AML-193 (cell line): ENCODE data around the gene GMPPA.

Experiments used
- DNase-seq, 2 experiments: peaks; one replicate each; lab custom pipeline; 2025; lab: John Stamatoyannopoulos, UW

The GMPPA gene

GRCh38 chr2:219521066-219521880, 22.6 kb downstream of the GMPPA start:
- DNase-seq = peak; percentile 21 to 26

GRCh38 chr2:219522111-219523030, 23.7 kb downstream of the GMPPA start:
- no peak for DNase-seq

DNA sequence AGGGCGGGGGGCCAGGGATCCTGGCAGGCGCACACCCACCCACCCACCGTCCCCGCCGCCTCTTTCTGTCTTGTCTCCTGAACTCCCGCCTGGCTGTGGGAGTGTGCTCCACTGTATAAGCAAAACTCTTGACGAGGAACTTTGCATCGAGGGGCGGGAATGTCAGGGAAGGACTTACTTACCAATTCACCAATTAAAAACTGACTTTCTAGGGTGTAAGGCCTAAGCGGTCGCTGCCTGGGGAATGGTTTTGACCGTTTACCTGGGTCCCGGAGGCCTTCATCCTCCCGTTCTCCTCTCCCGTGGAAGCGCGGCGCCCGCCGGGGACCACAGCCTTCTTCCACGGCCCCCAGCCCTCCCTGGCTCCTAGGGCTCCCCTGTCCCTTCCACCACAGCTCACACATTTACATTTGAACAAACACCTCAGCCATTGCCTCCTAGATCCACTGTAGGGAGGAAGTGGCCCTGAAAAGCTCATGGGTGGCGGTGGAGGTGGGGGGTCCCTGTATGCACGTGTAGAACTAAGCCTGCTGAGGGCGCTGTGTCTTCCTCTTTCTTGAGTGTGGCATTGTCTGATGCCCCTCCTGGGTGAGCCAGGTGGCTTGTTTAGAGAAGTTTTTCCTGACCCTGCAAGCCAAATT, 24.5 kb downstream of the GMPPA start:
- no peak for DNase-seq

GRCh38 chr2:219524817-219525216, 26.1 kb downstream of the GMPPA start:
- DNase-seq = no peak

DNA sequence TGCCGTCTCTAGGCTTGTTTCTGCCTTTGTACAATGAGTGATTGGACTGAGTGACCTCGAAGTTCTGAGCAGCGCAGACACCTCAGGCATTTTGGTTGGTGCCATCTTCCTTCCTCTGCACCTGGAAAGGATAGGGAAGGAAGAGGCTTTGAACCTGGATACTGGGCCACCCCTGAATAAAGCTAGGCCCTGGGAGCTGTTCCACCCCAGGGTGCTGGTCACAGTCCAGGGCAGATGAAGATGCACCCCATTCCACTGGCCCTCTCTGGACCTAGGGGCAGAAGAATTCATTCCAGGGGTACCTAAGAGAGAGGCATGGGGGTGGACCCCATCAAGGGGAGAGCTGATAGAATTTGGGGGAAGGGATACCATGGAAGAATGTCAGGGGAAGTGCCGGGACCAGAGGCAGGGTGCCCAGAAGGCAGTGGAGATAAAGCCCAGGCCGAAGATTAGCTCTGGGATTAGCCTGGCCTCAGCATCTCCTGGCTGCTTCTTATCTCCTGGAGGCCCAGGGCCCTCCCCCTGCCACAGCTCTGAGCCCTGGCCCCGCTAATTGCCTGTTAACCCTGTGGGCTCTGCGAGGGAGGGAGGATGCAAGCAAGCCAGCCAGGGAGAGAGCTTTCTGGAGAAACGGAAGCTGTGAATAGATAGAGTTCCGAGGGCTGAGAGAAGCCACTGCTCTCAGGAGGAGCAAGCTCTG, 27.0 kb downstream of the GMPPA start:
- DNase-seq = no peak

DNA sequence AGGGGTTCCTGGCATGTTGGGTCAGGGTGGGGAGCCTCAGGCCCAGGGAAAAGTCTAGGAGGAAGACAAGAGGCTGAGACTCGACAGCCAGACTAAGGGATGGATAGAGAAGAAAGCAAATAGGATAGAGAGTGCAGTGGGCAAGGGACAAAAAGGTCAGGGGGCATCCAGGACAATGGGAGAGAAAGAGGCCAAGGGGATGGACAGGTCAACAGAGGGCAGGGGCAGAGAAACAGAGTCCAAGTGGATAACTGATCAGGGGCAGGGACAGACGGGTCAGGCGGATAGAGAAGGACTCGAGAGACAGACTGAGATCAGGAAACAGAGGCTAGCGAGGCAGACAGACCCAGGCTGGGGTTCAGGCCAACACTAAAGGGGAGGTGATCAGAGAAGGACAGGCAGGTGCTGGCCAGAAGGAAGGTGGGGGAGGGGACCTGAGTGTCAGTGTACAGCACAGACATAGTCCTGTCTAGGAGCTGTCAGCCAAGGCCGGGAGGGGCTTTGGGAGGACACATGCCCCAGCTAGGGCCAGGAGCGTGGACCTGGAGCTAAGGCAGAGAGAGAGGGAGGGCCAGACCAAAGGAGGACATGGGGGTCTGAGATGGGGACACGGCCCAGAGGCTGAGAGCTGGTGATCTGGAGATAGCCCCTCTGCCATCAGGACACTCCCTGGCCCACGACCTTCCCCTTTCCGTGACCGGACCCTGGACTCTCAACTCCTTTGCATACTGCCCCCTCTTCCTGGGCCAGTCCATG, 27.8 kb downstream of the GMPPA start:
- no peak for DNase-seq

- DNase-seq = no peak
These were observed 28.3 kb downstream of the GMPPA start for GRCh38 chr2:219527076-219527394.

DNA sequence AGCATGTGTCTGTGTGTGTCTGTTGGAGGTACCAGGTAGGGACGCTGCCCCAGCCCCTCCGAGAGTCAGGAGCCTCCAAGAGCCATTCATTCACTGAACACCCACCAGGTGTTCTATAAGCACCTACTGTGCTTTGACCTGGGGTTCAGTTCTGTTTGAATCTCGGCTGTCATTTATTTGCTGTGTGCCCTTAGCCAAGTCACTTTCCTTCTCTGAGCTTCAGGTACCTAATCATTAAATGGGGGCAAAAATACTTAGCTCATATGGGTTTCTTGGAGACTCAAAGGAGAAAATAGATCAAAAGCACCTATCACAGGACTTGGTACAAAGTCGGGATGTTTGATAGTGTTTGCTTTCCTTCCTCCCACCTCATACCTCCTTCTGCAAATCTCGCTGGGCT, 28.8 kb downstream of the GMPPA start:
- no peak for DNase-seq

- DNase-seq = peak; percentile 73 to 78
These were observed 31.6 kb downstream of the GMPPA start for GRCh38 chr2:219530048-219530963.

- no peak for DNase-seq
These were observed 33.1 kb downstream of the GMPPA start for GRCh38 chr2:219531639-219532377.

DNA sequence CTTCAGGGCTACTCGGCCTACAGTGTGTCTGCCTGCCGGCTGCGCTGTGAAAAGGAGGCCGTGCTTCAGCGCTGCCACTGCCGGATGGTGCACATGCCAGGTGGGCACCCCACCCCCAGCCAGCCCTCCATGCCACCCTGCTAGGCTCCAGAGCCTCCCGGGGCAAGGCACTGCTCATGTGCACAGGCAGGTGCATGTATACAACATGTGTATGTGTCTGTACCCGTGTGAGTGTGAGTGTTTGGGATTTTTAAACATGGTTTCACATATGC, 33.6 kb downstream of the GMPPA start:
- no peak for DNase-seq

GRCh38 chr2:219533930-219534661, 35.4 kb downstream of the GMPPA start:
- no peak for DNase-seq

- DNase-seq = no peak
These were observed 37.7 kb downstream of the GMPPA start for GRCh38 chr2:219536425-219536824.

DNA sequence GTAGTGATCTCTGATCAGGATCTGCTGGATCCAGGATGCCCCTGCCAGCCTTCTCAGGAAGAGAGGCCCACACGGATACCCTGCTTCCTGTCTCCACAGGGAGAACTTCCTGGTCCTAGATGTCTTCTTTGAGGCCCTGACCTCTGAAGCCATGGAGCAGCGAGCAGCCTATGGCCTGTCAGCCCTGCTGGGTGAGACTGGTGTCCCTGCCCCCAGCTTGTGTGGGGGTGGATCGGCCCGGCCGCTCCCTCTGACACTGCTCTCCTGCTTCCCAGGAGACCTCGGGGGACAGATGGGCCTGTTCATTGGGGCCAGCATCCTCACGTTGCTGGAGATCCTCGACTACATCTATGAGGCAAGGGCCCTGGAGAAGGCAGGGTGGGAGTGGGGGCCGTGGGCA, 38.3 kb downstream of the GMPPA start:
- DNase-seq = no peak

DNA sequence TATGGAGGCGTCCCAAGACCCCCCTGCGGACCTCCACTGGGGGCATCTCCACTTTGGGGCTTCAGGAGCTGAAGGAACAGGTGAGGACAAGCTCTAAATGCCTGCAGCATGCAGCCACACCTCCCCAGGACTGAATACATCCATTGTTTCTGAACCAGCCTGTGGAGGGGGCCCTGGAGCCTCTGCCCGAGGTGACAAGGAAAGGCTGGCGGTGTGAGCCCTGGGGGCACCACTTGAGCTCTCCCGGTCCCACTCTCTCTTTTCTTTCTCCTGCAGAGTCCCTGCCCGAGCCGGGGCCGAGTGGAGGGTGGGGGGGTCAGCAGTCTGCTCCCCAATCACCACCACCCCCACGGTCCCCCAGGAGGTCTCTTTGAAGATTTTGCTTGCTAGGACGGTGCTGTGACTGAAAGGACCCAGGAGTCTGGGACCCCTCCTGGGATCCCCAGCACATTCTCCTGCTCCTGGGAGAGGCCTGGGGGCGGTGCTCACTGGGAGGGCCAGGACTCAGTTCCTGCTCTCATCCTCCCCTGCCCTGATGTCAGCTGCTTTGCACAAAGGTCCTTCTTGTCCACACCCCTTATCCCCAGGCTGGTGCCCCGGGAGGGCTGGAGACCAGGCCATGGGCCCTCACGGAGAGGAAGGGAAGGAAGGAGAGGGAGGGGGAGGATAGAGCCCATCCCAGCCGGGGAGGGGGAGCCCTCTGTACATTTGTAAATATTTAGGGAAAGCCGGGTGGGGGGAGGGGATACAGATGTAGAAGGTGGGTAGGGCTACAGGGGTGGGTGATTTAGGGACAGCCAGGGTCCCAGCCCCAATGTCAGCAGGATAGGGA, 39.2 kb downstream of the GMPPA start:
- DNase-seq = no peak

DNA sequence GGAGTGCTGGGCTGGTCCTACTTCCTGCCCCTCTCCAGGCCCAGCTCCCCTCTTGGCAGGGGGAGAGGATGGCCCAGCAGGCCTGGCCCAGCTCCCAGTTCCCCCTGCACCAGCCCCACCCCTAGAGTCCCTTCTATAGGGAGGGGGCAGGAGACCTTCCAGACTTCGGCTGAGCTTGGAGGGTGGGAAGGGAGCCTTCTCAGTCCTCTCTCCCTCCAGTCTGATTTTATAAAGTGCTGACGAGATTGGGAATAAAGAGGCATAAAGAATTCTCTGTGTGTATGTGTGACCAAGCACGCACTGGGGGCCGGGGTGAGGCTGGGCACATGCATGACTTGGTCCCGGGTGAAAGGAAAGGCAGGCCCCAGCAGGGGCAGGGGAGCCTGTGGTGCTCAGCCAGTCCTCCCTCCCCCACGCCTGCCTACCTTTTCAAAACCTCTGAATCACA, 39.8 kb downstream of the GMPPA start:
- DNase-seq = no peak

DNA sequence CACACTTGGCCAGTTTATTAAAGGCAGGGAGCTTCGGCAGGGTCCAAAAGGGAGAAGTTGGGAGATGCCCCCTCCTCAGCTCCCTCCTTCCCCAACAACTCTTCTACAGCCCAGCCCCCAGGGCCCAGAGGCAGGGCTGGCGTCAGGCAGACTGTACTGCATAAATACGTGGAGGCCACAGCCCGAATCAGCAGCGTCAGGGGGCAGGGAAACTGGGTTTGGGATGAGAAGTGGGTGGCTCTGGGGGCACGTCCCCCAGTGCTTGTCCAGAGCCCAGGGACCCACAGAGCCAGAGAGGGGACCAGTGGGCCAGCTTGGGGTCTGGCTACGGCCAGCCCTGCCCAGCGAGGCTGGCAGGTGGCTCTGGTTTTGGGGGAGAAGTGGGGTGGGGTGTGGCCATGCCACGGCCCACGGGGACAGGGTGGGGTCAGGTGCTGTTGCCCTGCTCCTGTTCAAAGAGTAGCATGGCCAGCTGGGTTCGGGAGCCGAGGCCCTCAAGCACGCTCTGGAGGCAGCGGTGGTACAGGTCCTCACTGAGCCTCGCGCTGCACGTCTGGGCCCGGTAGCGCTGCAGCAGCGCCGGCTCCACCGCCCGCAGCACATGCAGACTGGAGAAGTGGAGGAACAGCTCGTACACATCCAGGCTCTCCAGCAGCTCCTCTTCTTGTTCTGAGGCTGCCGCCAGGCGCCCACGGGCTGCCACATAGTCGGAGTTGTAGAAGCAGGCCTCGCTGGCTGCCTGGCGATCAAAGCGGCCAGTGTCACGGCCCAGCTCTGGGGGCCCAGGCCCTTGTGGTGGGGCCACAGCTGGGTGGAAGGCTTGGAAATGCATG, 40.5 kb downstream of the GMPPA start:
- DNase-seq = no peak
